T1000 (cell line): ENCODE results near the gene SLC30A4.

Source experiments
- DNase-seq: peaks from one replicate; lab custom pipeline; 2025; ENCODE audit warnings: mixed read lengths; lab: John Stamatoyannopoulos, UW

SLC30A4 gene

GRCh38 chr15:45449916-45450867 lies 72.4 kb downstream of the SLC30A4 start:
- DNase-seq, result no peak

DNA sequence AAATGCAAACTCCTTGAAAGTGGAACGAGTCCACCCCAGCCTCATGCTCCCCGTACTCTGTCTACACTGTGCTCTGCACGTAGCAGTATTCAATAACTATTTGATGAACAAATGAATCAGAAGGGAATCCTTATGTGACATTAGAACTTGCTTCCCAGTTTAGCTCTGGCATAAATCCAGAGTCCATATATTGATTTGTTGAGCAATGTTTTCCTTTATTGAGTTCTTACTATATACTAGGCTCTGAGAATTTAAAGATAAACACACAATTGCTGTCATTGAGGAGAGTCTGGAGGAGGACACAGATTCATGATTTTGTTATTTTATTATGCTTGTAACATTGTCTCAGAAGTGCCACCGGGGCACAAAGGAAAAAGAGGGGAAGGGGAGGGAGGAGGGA lies 73.2 kb downstream of the SLC30A4 start:
- no peak for DNase-seq

DNA sequence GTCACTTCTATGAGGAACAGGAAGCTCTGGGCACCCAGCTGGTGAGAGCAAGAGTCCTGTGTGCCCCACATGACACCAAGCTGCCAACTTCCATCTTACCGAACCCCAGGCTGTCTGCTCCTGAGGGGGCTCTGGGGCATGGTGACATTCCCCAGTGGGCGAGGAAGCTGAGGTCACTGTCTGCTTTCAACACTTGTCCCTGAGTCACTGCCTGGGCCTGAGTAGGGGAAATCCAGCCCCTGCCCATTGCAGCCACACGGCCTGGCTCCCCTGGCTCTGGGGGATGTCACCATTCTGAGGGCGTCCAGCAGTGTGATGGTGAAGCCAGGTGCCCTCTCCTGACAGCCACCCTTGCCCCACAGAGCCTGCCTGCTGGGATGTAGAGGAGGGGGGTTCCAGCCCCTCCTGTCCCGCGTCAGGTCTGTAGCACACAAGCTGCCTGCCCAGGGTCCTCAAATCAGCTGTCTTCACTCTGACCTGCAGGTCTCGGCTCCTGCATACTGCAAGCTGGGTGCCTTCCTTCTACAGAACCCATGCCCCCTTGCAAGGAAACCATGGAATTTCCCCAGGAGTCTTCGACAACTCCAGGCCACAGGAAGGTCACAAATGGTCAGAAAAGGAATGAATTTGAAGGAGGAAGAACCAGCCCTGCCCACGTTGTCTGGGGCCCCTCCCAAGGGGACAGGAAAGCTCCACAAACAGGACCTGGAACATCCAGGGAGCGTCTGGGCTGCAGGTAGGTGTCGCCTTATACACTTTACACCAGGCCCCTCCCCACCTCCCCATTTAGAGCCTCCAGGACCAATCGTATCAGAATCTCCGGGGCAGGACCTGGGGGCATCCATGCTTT lies 74.3 kb downstream of the SLC30A4 start:
- DNase-seq, result no peak

DNA sequence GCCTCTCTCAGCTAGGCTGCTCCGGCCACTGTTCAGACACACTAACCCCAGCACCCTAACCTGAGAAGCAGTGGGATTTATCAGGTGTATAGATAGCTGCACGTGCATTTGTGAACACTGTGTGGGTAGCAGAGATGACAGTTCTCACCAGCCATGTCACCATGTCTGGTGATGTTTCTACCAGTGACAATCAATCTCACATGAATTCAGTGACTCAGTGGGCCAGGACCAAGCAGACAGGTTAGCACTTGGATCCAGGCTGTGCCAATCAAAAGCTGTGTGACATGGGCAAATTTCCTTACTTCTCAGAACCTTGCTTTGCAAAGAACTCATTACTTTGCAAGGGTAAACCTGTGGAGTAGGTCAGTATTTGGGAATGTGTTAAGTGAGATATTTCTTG lies 78.9 kb downstream of the SLC30A4 start:
- no peak for DNase-seq

DNA sequence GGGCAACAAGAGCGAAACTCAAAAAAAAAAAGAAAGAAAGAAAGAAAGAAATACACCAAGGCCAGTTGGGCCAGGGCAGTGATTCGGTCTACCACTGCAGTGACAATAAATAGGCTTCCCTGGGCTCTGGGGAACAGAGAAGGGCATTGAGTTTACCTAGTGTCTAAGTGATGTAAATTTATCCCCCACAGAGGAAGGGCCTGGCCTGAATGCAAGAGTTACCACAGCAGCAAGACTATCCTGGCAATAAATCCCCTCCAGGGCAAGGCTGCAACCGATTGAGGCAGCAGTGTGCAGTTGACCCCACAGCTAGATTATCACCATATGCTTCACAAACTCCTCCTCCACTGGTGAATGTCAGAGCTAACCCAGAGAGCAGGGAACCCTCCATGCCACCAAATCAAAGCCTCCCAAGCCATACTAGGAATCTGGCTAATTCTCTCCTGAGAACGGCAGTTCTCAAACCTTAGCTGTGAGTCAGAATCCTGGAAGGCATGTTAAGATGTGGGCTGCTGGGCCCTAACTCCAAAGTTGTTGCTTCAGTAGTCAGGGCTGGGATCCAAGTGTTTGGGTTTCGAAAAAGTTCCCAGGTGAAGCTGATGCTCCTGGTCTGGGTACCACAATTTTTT lies 79.9 kb downstream of the SLC30A4 start:
- no peak for DNase-seq

- no peak for DNase-seq
These were observed 80.9 kb downstream of the SLC30A4 start for GRCh38 chr15:45441686-45442085.

- DNase-seq, result no peak
These were observed 81.5 kb downstream of the SLC30A4 start for GRCh38 chr15:45441036-45441435.

DNA sequence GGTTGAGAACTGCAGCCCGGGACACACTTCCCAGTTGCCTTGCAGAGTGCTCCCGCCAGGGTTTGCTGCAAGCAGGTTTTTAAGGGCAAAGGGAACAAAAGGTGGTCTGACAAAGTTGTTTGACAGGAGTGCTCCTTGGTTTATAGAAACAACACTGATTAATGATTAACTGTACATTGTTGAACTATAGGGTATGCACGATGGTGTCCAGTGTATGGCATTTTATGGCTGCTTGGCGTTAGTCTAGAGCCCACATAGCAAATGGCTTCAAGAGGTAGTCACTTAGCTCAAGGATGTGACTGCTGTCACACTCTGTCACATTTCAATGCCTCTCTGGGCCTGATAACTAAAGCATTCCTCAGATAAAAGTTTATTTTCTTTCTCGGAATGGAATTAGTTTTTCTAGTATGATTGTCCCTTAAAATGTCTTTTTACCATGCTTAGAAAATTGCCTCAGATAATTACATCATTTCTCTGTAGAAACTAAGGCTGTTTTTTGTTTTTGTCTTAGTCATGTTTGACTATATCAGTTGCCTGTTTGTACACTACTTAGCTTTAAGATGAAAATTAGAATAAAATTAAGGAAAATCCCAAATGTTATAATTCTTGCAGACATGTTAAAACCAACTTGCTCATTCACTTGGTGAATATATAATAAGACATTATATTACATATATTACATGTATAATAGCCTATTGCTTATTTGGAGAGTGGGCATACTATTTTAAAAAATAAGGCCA lies 82.9 kb downstream of the SLC30A4 start:
- no peak for DNase-seq

- DNase-seq, result no peak
These were observed 87.2 kb downstream of the SLC30A4 start for GRCh38 chr15:45435124-45435903.

GRCh38 chr15:45434078-45434567 lies 88.4 kb downstream of the SLC30A4 start:
- no peak for DNase-seq

- no peak for DNase-seq
These were observed 91.0 kb downstream of the SLC30A4 start for GRCh38 chr15:45431511-45431910.

GRCh38 chr15:45429941-45430792 lies 92.4 kb downstream of the SLC30A4 start:
- DNase-seq, result no peak
